Measurements from ENCODE around the gene LRWD1. TPM values are rescaled to one million over a fixed set of nuclear protein-coding genes. Genes with fewer than 3 reads are reported as not detected.
"Not testable (repeated sequence)": the region's sequence is repeated elsewhere in the genome, so short reads cannot be mapped to it uniquely, and the experiment has no call there.

Gene LRWD1
- total RNA-seq, 1 donor from 2014 or later = 16.1 TPM

- H3K27ac Mint-ChIP-seq (ENCODE audit: unreplicated experiment); H3K9me3 Mint-ChIP-seq (ENCODE audit: low read depth); H3K36me3 Mint-ChIP-seq (ENCODE audit: low read depth); H3K4me1 Mint-ChIP-seq (ENCODE audit: low read depth); DNase-seq (ENCODE audit: low spot score); H3K27me3 Mint-ChIP-seq (ENCODE audit: low read depth): not testable (repeated sequence)
- peak overlapping the region; percentile 12 for H3K4me3 Mint-ChIP-seq (ENCODE audit: unreplicated experiment)
Observed at GRCh38 chr7:102512642-102513221, 47.9 kb downstream of the LRWD1 start.

- not testable (repeated sequence) for H3K27me3 Mint-ChIP-seq (ENCODE audit: low read depth); DNase-seq (ENCODE audit: low spot score); H3K27ac Mint-ChIP-seq (ENCODE audit: unreplicated experiment); H3K9me3 Mint-ChIP-seq (ENCODE audit: low read depth); H3K4me3 Mint-ChIP-seq (ENCODE audit: unreplicated experiment); H3K36me3 Mint-ChIP-seq (ENCODE audit: low read depth); H3K4me1 Mint-ChIP-seq (ENCODE audit: low read depth)
Observed at GRCh38 chr7:102514881-102515721, 50.3 kb downstream of the LRWD1 start.

GRCh38 chr7:102515889-102516288 is 51.1 kb downstream of the LRWD1 start:
- H3K36me3 Mint-ChIP-seq (ENCODE audit: low read depth) = not testable (repeated sequence)

GRCh38 chr7:102516951-102517350 is 52.2 kb downstream of the LRWD1 start:
- DNase-seq (ENCODE audit: low spot score); H3K4me1 Mint-ChIP-seq (ENCODE audit: low read depth); H3K4me3 Mint-ChIP-seq (ENCODE audit: unreplicated experiment); H3K27ac Mint-ChIP-seq (ENCODE audit: unreplicated experiment); H3K36me3 Mint-ChIP-seq (ENCODE audit: low read depth); H3K9me3 Mint-ChIP-seq (ENCODE audit: low read depth); H3K27me3 Mint-ChIP-seq (ENCODE audit: low read depth): not testable (repeated sequence)

More at GRCh38 chr7:102515889-102516288, 51.1 kb downstream of the LRWD1 start:
- not testable (repeated sequence) for H3K9me3 Mint-ChIP-seq (ENCODE audit: low read depth); DNase-seq (ENCODE audit: low spot score); H3K4me1 Mint-ChIP-seq (ENCODE audit: low read depth); H3K27ac Mint-ChIP-seq (ENCODE audit: unreplicated experiment); H3K27me3 Mint-ChIP-seq (ENCODE audit: low read depth); H3K4me3 Mint-ChIP-seq (ENCODE audit: unreplicated experiment)

- H3K36me3 Mint-ChIP-seq (ENCODE audit: low read depth); DNase-seq (ENCODE audit: low spot score); H3K9me3 Mint-ChIP-seq (ENCODE audit: low read depth); H3K4me1 Mint-ChIP-seq (ENCODE audit: low read depth); H3K27me3 Mint-ChIP-seq (ENCODE audit: low read depth); H3K27ac Mint-ChIP-seq (ENCODE audit: unreplicated experiment): not testable (repeated sequence)
- peak within 1 kb of the TSS; percentile 44 for H3K4me3 Mint-ChIP-seq (ENCODE audit: unreplicated experiment)
Observed at GRCh38 chr7:102517550-102518147, 52.9 kb downstream of the LRWD1 start, which contains the start of gene RASA4B. TSS of gene RASA4B (minus strand) at chr7:102517777. CDS start at chr7:102517710, 67 bp downstream.

- not testable (repeated sequence) for H3K27ac Mint-ChIP-seq (ENCODE audit: unreplicated experiment); H3K36me3 Mint-ChIP-seq (ENCODE audit: low read depth); H3K4me1 Mint-ChIP-seq (ENCODE audit: low read depth); H3K9me3 Mint-ChIP-seq (ENCODE audit: low read depth); H3K4me3 Mint-ChIP-seq (ENCODE audit: unreplicated experiment); H3K27me3 Mint-ChIP-seq (ENCODE audit: low read depth); DNase-seq (ENCODE audit: low spot score)
Observed at GRCh38 chr7:102520797-102521196, 56.0 kb downstream of the LRWD1 start.

Small RNAs within 50 kb of the gene (microRNA-seq; reads per million reads assigned to microRNA genes)
- gene MIR4467 (ENCODE audit: borderline number of aligned reads) (not detected), gene MIR5090 (ENCODE audit: borderline number of aligned reads) (1.7 reads per million)

Other genes starting within 250 kb of the LRWD1 start
- 2.3 to 4.1 TPM (median 2.6 TPM) in 3 replicates for gene SH2B2, start 178.1 kb upstream of the LRWD1 start, total RNA-seq
- gene SPDYE6, start 108.5 kb upstream of the LRWD1 start, total RNA-seq = not detected in 3 replicates
- gene PRKRIP1, start 68.6 kb upstream of the LRWD1 start, total RNA-seq = 23.2 to 25.5 TPM (median 25.3 TPM) in 3 replicates
- 47.4 to 55.1 TPM (median 54.0 TPM) in 3 replicates for gene ORAI2, start 31.4 kb upstream of the LRWD1 start, total RNA-seq
- gene ALKBH4, start 121 bp upstream of the LRWD1 start, total RNA-seq = 6.9 to 12.2 TPM (median 9.2 TPM) in 3 replicates
- gene POLR2J, start 13.9 kb downstream of the LRWD1 start, total RNA-seq = 33.1 to 41.0 TPM (median 36.6 TPM) in 3 replicates
- 7.5 to 12.3 TPM (median 9.9 TPM) in 3 replicates for gene RASA4B, start 52.8 kb downstream of the LRWD1 start, total RNA-seq
- 3.3 to 4.0 TPM (median 3.3 TPM) in 3 replicates for gene UPK3BL2, start 78.7 kb downstream of the LRWD1 start, total RNA-seq
- gene SPDYE2, start 86.2 kb downstream of the LRWD1 start, total RNA-seq = not detected in 3 replicates
- gene POLR2J3, start 107.6 kb downstream of the LRWD1 start, total RNA-seq = 6.7 to 17.9 TPM (median 9.9 TPM) in 3 replicates
- 16.5 to 26.0 TPM (median 24.0 TPM) in 3 replicates for gene RASA4, start 151.8 kb downstream of the LRWD1 start, total RNA-seq
- gene UPK3BL1, start 177.8 kb downstream of the LRWD1 start, total RNA-seq = 11.7 to 29.6 TPM (median 14.8 TPM) in 3 replicates
- gene SPDYE2B, start 185.3 kb downstream of the LRWD1 start, total RNA-seq = not detected in 3 replicates
- 1.5 to 5.1 TPM (median 2.9 TPM) in 3 replicates for gene POLR2J2, start 206.7 kb downstream of the LRWD1 start, total RNA-seq

Measured in chondrocyte (in vitro differentiated cells).